Keratinocyte (primary cell): Measurements from ENCODE around the gene CACNB3.

Experiments
- EZH2 ChIP-seq: IDR thresholded peaks from one replicate; pipeline ENCODE4 v1.6.1; 2012; ENCODE audit warnings: inconsistent platforms, mild to moderate bottlenecking, low read length, moderate library complexity
- TF ChIP-seq, protein P1 (sequence below), 3 experiments: IDR thresholded peaks in 1 of 3; conservative IDR thresholded peaks in 1 of 3; optimal IDR thresholded peaks in 1 of 3; 2 replicates in 2 of 3; 3 replicates in 1 of 3; pipeline versions ENCODE3 to v1.5.1; 2011; ENCODE audit warnings: low read length in 3 of 3, mild to moderate bottlenecking in 3 of 3, moderate library complexity in 2 of 3, control low read depth in 1 of 3, inconsistent platforms in 1 of 3; ENCODE audit not compliant: insufficient read depth in 2 of 3; ENCODE audit errors: extremely low read depth in 1 of 3

DNA sequence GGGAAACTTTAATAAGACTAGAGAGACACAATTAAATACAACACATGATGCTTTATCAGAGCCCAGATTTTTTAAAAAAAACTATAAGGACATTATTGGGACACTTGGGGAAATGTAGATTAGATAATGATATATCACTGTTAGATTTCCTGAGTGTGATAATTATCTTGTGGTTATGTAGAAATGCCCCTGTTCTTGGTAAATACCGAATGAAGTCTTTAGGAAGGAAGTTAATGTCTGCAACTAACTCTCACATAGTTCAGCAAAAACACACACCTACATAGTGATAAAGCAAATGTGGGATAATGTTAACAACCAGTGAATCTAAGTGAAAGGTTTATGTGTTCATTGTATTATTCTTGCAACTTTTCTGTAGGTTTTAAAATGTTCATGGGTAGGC lies 14.6 kb upstream of the CACNB3 start:
- TF ChIP-seq, protein P1, sequence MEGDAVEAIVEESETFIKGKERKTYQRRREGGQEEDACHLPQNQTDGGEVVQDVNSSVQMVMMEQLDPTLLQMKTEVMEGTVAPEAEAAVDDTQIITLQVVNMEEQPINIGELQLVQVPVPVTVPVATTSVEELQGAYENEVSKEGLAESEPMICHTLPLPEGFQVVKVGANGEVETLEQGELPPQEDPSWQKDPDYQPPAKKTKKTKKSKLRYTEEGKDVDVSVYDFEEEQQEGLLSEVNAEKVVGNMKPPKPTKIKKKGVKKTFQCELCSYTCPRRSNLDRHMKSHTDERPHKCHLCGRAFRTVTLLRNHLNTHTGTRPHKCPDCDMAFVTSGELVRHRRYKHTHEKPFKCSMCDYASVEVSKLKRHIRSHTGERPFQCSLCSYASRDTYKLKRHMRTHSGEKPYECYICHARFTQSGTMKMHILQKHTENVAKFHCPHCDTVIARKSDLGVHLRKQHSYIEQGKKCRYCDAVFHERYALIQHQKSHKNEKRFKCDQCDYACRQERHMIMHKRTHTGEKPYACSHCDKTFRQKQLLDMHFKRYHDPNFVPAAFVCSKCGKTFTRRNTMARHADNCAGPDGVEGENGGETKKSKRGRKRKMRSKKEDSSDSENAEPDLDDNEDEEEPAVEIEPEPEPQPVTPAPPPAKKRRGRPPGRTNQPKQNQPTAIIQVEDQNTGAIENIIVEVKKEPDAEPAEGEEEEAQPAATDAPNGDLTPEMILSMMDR (optimal IDR thresholded peaks at IDR 0.05 in 1 of 3, IDR thresholded peaks at IDR 0.05 in 1 of 3, conservative IDR thresholded peaks at IDR 0.05 in 1 of 3; ENCODE audit: extremely low read depth in 1 of 3, insufficient read depth in 2 of 3, low read length in 3 of 3): no peak
- TF ChIP-seq EZH2: no peak
